Tibial nerve (tissue), 4 donors: ENCODE results near the gene GHR. TPM values are rescaled to one million over a fixed set of nuclear protein-coding genes. Genes with fewer than 3 reads are reported as not detected.
"Not testable (repeated sequence)": the region's sequence is repeated elsewhere in the genome, so short reads cannot be mapped to it uniquely, and the experiment has no call there.

ENCODE experiments used
- DNase-seq, 2 donors: peaks; one replicate each; pipeline ENCODE4 v3.0.0-alpha.2; 2019; ENCODE audit warnings: low spot score in 2 of 2
- H3K27ac ChIP-seq, 4 donors: fragments of 200-600 bp; sonication (generic) in 3 of 4; one replicate each; pipeline ENCODE4 v1.5.1; 2017 to 2019; ENCODE audit warnings: mild to moderate bottlenecking in 1 of 4
- H3K27me3 ChIP-seq, 2 donors: fragments of 200-600 bp; sonication (generic) in 1 of 2; one replicate each; pipeline versions ENCODE4 v1.5.1 to v1.6.0; 2017 to 2019
- H3K36me3 ChIP-seq, 3 donors: fragments of 200-600 bp; sonication (generic); one replicate each; pipeline ENCODE4 v1.5.1; 2018 to 2019
- H3K4me1 ChIP-seq, 4 donors: fragments of 200-600 bp; sonication (generic) in 3 of 4; one replicate each; pipeline ENCODE4 v1.5.1; 2017 to 2019
- H3K4me3 ChIP-seq, 4 donors: fragments of 200-600 bp; sonication (generic) in 3 of 4; one replicate each; pipeline ENCODE4 v1.5.1; 2017 to 2019; ENCODE audit warnings: mild to moderate bottlenecking in 1 of 4, moderate library complexity in 1 of 4
- H3K9me3 ChIP-seq, 4 donors: fragments of 200-600 bp; sonication (generic) in 3 of 4; one replicate each; pipeline ENCODE4 v1.5.1; 2017 to 2019
- CTCF ChIP-seq, 5 experiments: fragments of 200-600 bp in 3 of 5; fragments of 450-650 bp in 2 of 5; sonication (generic) in 3 of 5; IDR thresholded peaks; one replicate each; pipeline ENCODE4 v1.5.1; 2016 to 2019; ENCODE audit warnings: antibody characterized with exemption in 5 of 5, mild to moderate bottlenecking in 3 of 5, moderate library complexity in 2 of 5
- EP300 ChIP-seq, 2 donors: sonication (generic); formaldehyde crosslinking; IDR thresholded peaks; one replicate each; pipeline ENCODE4 v1.6.1; 2017; ENCODE audit warnings: antibody characterized with exemption in 2 of 2, mild to moderate bottlenecking in 1 of 2
- POLR2A ChIP-seq, 2 donors: fragments of 450-650 bp; IDR thresholded peaks; one replicate each; pipeline ENCODE4 v1.6.1; 2017; ENCODE audit warnings: antibody characterized with exemption in 2 of 2, mild to moderate bottlenecking in 2 of 2, moderate library complexity in 2 of 2
- WGBS, 2 donors: methylation state at CpG; one replicate each; pipeline ENCODE4 v1.1.5; 2018; 5-methylcytosine and 5-hydroxymethylcytosine counted together
- total RNA-seq, 4 donors: library from RNA; depleted of rRNA; stranded (reverse); fragments of >200 nt; gene quantifications; one replicate each; pipeline ENCODE4 v1.1.0, GENCODE V29; 2016

Gene GHR
- total RNA-seq, 4 donors from 2014 or later, result 30.2 to 39.6 (median 39.2) TPM

GRCh38 chr5:42718591-42718990 lies 295.4 kb downstream of the GHR start:
- H3K4me1 ChIP-seq, result no peaks in the 10 kb centered on the region
- no peak overlapping the region for H3K27ac ChIP-seq
- no peaks in the 10 kb centered on the region for H3K9me3 ChIP-seq
- peaks cover 0 to 7% (median 0%) of the 10 kb centered on the region in 3 donors for H3K36me3 ChIP-seq
- H3K27me3 ChIP-seq, result no peaks in the 10 kb centered on the region
- DNase-seq, result no peak
- H3K4me3 ChIP-seq, result no peak overlapping the region
- 58 to 69% methylated on average over 4 of the region's 4 CpGs for WGBS, 2 donors
- TF ChIP-seq POLR2A (IDR thresholded peaks at IDR 0.05) (no peak), CTCF (IDR thresholded peaks at IDR 0.05) (no peak), EP300 (IDR thresholded peaks at IDR 0.05) (no peak)

- no peaks in the 10 kb centered on the region for H3K9me3 ChIP-seq
- H3K27me3 ChIP-seq, result no peaks in the 10 kb centered on the region
- no peak for TF ChIP-seq CTCF (IDR thresholded peaks at IDR 0.05)
- no peak for TF ChIP-seq POLR2A (IDR thresholded peaks at IDR 0.05)
- no peak for TF ChIP-seq EP300 (IDR thresholded peaks at IDR 0.05)
- H3K4me3 ChIP-seq, result no peak overlapping the region
- H3K36me3 ChIP-seq, result peaks cover 0 to 7% (median 0%) of the 10 kb centered on the region in 3 donors
- DNase-seq, result no peak
- H3K4me1 ChIP-seq, result no peaks in the 10 kb centered on the region
- H3K27ac ChIP-seq, result no peak overlapping the region
- WGBS, 2 donors, result 66 to 71% methylated on average over 2 of the region's 2 CpGs
Observed at GRCh38 chr5:42719034-42719433, 295.8 kb downstream of the GHR start.

- H3K36me3 ChIP-seq, result peaks cover 0 to 7% (median 0%) of the 10 kb centered on the region in 3 donors
- no peaks in the 10 kb centered on the region for H3K27me3 ChIP-seq
- DNase-seq, result no peak
- H3K27ac ChIP-seq, result no peak overlapping the region
- 60 to 73% methylated on average over 6 of the region's 6 CpGs for WGBS, 2 donors
- no peaks in the 10 kb centered on the region for H3K4me1 ChIP-seq
- H3K4me3 ChIP-seq, result no peak overlapping the region
- H3K9me3 ChIP-seq, result no peaks in the 10 kb centered on the region
- TF ChIP-seq POLR2A (IDR thresholded peaks at IDR 0.05) (no peak), EP300 (IDR thresholded peaks at IDR 0.05) (no peak)
Observed at GRCh38 chr5:42720251-42720650, 297.0 kb downstream of the GHR start.

- Histone ChIP-seq H3K9me3 (no peaks in the 10 kb centered on the region), H3K36me3 (peaks cover 0 to 7% (median 0%) of the 10 kb centered on the region in 3 donors), H3K4me1 (no peaks in the 10 kb centered on the region), H3K27ac (no peak overlapping the region), H3K27me3 (no peaks in the 10 kb centered on the region), H3K4me3 (no peak overlapping the region)
- TF ChIP-seq EP300 (IDR thresholded peaks at IDR 0.05), result no peak
- no peak for TF ChIP-seq POLR2A (IDR thresholded peaks at IDR 0.05)
- TF ChIP-seq CTCF (IDR thresholded peaks at IDR 0.05), result no peak
- DNase-seq, result no peak
Observed at GRCh38 chr5:42721484-42721883, 298.2 kb downstream of the GHR start.

GRCh38 chr5:42734531-42735058 lies 311.4 kb downstream of the GHR start:
- not testable (repeated sequence) for H3K4me3 ChIP-seq, H3K36me3 ChIP-seq, H3K9me3 ChIP-seq, H3K27me3 ChIP-seq, H3K4me1 ChIP-seq, DNase-seq, H3K27ac ChIP-seq
- WGBS, 2 donors, result 88 to 96% methylated on average over 16 to 22 of the region's 24 CpGs

GRCh38 chr5:42740920-42741319 lies 317.7 kb downstream of the GHR start:
- Histone ChIP-seq H3K4me1 (no peaks in the 10 kb centered on the region), H3K4me3 (no peak overlapping the region), H3K36me3 (no peaks in the 10 kb centered on the region), H3K27ac (no peak overlapping the region), H3K27me3 (no peaks in the 10 kb centered on the region), H3K9me3 (no peaks in the 10 kb centered on the region)
- 95 to 98% methylated on average over 1 of the region's 1 CpG for WGBS, 2 donors
- TF ChIP-seq EP300 (IDR thresholded peaks at IDR 0.05) (no peak), POLR2A (IDR thresholded peaks at IDR 0.05) (no peak), CTCF (IDR thresholded peaks at IDR 0.05) (no peak)
- no peak for DNase-seq
